GM12892 (cell line): ENCODE data around the gene SERTAD4.

Source experiments
- POLR2A ChIP-seq: IDR thresholded peaks from 2 replicates; pipeline ENCODE4 v1.6.1; 2011; ENCODE audit warnings: low read depth, low read length, control low read depth
- POLR2AphosphoS5 ChIP-seq: IDR thresholded peaks from 2 replicates; pipeline ENCODE4 v1.6.1; 2011; ENCODE audit warnings: low read depth, low read length, control low read depth
- TAF1 ChIP-seq: IDR thresholded peaks from 2 replicates; pipeline ENCODE4 v1.6.1; 2011; ENCODE audit warnings: low read depth, mild to moderate bottlenecking, control low read depth, low read length, borderline replicate concordance

DNA sequence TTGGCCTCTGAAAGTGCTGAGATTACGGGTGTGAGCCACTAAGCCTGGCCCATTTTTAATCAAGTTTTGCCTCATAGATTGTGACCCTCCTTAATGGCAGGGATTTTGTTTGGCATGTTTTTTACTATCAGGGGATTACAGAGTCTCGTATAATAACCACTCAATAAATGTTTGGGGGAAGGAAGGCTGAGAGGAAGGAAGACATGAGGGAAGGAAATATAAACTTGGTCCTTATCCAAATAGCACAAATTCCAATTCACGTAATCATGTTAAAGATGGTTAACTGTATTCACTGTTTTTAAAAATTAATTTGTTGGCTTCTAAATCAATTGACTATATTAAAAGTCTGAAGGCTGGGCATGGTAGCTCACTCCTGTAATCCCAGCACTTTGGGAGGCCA is 30.9 kb upstream of the SERTAD4 start:
- no peak for TF ChIP-seq POLR2A
- no peak for TF ChIP-seq POLR2AphosphoS5
- TF ChIP-seq TAF1 = no peak
